Activated naive CD4-positive, alpha-beta T cell (primary cell): Measurements from ENCODE around the gene CCDC148.

Experiments
- DNase-seq, 4 experiments: peaks; one replicate each; lab custom pipeline; 2025; lab: John Stamatoyannopoulos, UW

Gene CCDC148

GRCh38 chr2:158124896-158125295, 331.7 kb downstream of the CCDC148 start:
- no peak for DNase-seq
